ENCODE measurements around the gene SLC7A5. TPM values are rescaled to one million over a fixed set of nuclear protein-coding genes. Genes with fewer than 3 reads are reported as not detected.

SLC7A5 gene
- total and polyA plus RNA-seq, 2 donors (not counting 3 experiments of a cell fraction or from before 2014, with no cell fraction given) = 14.1 to 29.2 TPM

DNA sequence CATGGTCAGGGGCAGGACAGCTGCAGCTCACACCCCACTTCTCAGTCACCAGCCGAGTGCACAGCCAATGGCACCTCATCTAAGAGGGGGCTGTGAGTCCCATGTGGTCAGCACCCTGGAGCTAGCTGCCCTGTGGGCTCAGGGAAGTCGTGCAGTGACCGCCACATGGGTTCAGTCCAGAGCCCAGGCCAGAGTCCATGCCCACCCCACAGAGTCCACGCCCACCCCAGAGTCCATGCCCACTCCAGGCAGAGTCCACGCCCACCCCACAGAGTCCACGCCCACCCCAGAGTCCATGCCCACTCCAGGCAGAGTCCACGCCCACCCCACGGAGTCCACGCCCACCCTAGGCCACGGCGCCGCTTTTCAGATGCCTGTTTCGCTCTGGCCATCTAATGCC, 24.1 kb downstream of the SLC7A5 start:
- H3K36me3 ChIP-seq (ENCODE audit: control insufficient read depth in 2 of 2, extremely low read depth in 1 of 2, insufficient read depth in 2 of 2, low read length in 2 of 2) = peaks cover 0 to 2% of the 10 kb centered on the region in 2 experiments
- H3K4me3 ChIP-seq (replicated peaks in 1 of 3; ENCODE audit: insufficient read depth in 1 of 3, low read depth in 1 of 3, low read length in 3 of 3) = no peak overlapping the region
- no peaks in the 10 kb centered on the region for H3K27me3 ChIP-seq (ENCODE audit: control insufficient read depth in 2 of 2, insufficient read depth in 2 of 2, low read length in 2 of 2)
- intact Hi-C loops (cut with micrococcal nuclease) = no loop called here
- H3K9me1 ChIP-seq (replicated peaks; ENCODE audit: control insufficient read depth, extremely low read depth, insufficient read depth, low read length) = no peaks in the 10 kb centered on the region
- H3K4me2 ChIP-seq (ENCODE audit: insufficient read depth, low read length) = no peak overlapping the region
- POLR2A ChIA-PET = no interaction called here
- FAIRE-seq = no peak
- H3K27ac ChIP-seq (ENCODE audit: insufficient read depth, low read depth, low read length) = no peak overlapping the region
- peaks cover 72% of the 10 kb centered on the region for H3K79me2 ChIP-seq (ENCODE audit: control insufficient read depth, insufficient read depth, low read length)
- TF ChIP-seq MYC (IDR thresholded peaks at IDR 0.05; ENCODE audit: low read depth, low read length) (no peak), POLR2A (IDR thresholded peaks at IDR 0.05; ENCODE audit: low read depth, low read length) (no peak), JUN (IDR thresholded peaks at IDR 0.05; ENCODE audit: borderline replicate concordance, insufficient read depth, insufficient read length, low read depth) (no peak), FOS (IDR thresholded peaks at IDR 0.05; ENCODE audit: borderline replicate concordance, insufficient read depth, low read length) (no peak), POLR2AphosphoS5 (IDR thresholded peaks at IDR 0.05; ENCODE audit: insufficient read depth, low read depth, low read length) (no peak), GATA2 (IDR thresholded peaks at IDR 0.05; ENCODE audit: insufficient read depth, insufficient read length, low read depth, low read length) (no peak), EZH2 (IDR thresholded peaks at IDR 0.05; ENCODE audit: borderline replicate concordance, low read depth, low read length, severe bottlenecking) (no peak)
- TF ChIP-seq, protein P1, sequence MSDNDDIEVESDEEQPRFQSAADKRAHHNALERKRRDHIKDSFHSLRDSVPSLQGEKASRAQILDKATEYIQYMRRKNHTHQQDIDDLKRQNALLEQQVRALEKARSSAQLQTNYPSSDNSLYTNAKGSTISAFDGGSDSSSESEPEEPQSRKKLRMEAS (IDR thresholded peaks at IDR 0.05; ENCODE audit: insufficient read depth, insufficient read length) = no peak
- TF ChIP-seq, protein P2, sequence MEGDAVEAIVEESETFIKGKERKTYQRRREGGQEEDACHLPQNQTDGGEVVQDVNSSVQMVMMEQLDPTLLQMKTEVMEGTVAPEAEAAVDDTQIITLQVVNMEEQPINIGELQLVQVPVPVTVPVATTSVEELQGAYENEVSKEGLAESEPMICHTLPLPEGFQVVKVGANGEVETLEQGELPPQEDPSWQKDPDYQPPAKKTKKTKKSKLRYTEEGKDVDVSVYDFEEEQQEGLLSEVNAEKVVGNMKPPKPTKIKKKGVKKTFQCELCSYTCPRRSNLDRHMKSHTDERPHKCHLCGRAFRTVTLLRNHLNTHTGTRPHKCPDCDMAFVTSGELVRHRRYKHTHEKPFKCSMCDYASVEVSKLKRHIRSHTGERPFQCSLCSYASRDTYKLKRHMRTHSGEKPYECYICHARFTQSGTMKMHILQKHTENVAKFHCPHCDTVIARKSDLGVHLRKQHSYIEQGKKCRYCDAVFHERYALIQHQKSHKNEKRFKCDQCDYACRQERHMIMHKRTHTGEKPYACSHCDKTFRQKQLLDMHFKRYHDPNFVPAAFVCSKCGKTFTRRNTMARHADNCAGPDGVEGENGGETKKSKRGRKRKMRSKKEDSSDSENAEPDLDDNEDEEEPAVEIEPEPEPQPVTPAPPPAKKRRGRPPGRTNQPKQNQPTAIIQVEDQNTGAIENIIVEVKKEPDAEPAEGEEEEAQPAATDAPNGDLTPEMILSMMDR (IDR thresholded peaks at IDR 0.05; ENCODE audit: extremely low read depth in 1 of 2, insufficient read depth in 1 of 2, low read depth in 1 of 2, low read length in 2 of 2) = no peak
- H3K9ac ChIP-seq (replicated peaks; ENCODE audit: extremely low read depth, insufficient read depth, low read length) = no peak overlapping the region
- no peak overlapping the region for H2AFZ ChIP-seq (ENCODE audit: low read depth, low read length)
- peaks cover 3% of the 10 kb centered on the region for H3K4me1 ChIP-seq (ENCODE audit: control insufficient read depth, extremely low read depth, insufficient read depth, low read length)
- BruUV-seq (replicated peaks) = no TSS peak
- dilution Hi-C loops (cut with MboI; ENCODE audit: extremely low pct_ligation_motif_present, low sequenced_read_pairs) = no loop called here
- DNase-seq (ENCODE audit: low read depth, low spot score) = no peak
- no peaks in the 10 kb centered on the region for H3K9me3 ChIP-seq (replicated peaks; ENCODE audit: control insufficient read depth, insufficient read depth, low read length)
- no peaks in the 10 kb centered on the region for H4K20me1 ChIP-seq (replicated peaks; ENCODE audit: control insufficient read depth, extremely low read depth, insufficient read depth, low read length)
- CTCF ChIA-PET = interaction anchor here (0.9 to 3.5 kb wide), 3 partner anchors 8 to 66 kb away, joined by 4 to 26 read pairs (median 16); no protein-coding TSS in a partner anchor
